Sigmoid colon (tissue), 4 donors: ENCODE results near the gene PRDM16.

Experiments
- EP300 ChIP-seq, 4 donors: sonication (generic); formaldehyde crosslinking; IDR thresholded peaks; one replicate each; pipeline ENCODE4 v1.6.1; 2017; ENCODE audit warnings: antibody characterized with exemption in 4 of 4
- POLR2A ChIP-seq, 2 donors: fragments of 450-650 bp; IDR thresholded peaks; one replicate each; pipeline ENCODE4 v1.6.1; 2016; ENCODE audit warnings: antibody characterized with exemption in 2 of 2, mild to moderate bottlenecking in 2 of 2, moderate library complexity in 2 of 2
- TF ChIP-seq, protein P1 (sequence below), 4 experiments: fragments of 450-650 bp in 3 of 4; fragments of 200-600 bp in 1 of 4; IDR thresholded peaks; one replicate each; pipeline ENCODE4 v1.5.1; 2016 to 2019; ENCODE audit warnings: antibody characterized with exemption in 4 of 4, mild to moderate bottlenecking in 3 of 4, moderate library complexity in 2 of 4

DNA sequence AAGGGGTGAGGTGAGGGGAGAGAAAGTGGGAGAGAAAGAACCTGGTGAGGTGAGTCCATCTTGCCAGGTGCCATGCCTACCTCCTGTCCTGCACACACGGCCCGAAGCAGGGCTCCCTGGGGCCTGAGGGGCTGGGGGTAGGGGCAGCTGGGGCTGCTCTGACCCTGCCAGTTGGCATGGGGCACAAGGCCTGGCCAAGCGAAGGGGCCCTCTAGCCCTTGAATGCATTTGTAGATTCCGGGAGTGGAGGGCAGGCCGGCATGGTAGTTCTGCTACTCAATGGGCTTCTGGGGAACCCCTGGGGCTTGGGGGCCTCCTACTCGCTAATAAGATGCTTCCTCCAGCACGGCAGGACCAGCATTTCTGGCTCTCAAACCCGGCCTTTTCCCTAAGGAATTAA, 3.6 kb upstream of the PRDM16 start:
- TF ChIP-seq, protein P1, sequence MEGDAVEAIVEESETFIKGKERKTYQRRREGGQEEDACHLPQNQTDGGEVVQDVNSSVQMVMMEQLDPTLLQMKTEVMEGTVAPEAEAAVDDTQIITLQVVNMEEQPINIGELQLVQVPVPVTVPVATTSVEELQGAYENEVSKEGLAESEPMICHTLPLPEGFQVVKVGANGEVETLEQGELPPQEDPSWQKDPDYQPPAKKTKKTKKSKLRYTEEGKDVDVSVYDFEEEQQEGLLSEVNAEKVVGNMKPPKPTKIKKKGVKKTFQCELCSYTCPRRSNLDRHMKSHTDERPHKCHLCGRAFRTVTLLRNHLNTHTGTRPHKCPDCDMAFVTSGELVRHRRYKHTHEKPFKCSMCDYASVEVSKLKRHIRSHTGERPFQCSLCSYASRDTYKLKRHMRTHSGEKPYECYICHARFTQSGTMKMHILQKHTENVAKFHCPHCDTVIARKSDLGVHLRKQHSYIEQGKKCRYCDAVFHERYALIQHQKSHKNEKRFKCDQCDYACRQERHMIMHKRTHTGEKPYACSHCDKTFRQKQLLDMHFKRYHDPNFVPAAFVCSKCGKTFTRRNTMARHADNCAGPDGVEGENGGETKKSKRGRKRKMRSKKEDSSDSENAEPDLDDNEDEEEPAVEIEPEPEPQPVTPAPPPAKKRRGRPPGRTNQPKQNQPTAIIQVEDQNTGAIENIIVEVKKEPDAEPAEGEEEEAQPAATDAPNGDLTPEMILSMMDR (IDR thresholded peaks at IDR 0.05), result no peak
- no peak for TF ChIP-seq POLR2A (IDR thresholded peaks at IDR 0.05)
- no peak for TF ChIP-seq EP300 (IDR thresholded peaks at IDR 0.05)
